K562 (cell line): ENCODE data around the gene BCO2. TPM values are rescaled to one million over a fixed set of nuclear protein-coding genes. Genes with fewer than 3 reads are reported as not detected.

Experiments used
- KDM4B ChIP-seq, 2 experiments: fragments of 450-650 bp in 1 of 2; sonication (generic) in 1 of 2; IDR thresholded peaks; 2 replicates each; pipeline ENCODE4 v1.6.1; 2016 to 2017; ENCODE audit warnings: borderline replicate concordance in 2 of 2, antibody characterized with exemption in 1 of 2, low read depth in 1 of 2, mild to moderate bottlenecking in 1 of 2
- MCM3 ChIP-seq: fragments of 450-650 bp; IDR thresholded peaks from 2 replicates; pipeline ENCODE4 v1.6.1; 2016
- MYNN ChIP-seq, 2 experiments: sonication (generic); formaldehyde crosslinking in 1 of 2; IDR thresholded peaks; 2 replicates each; pipeline versions ENCODE4 v1.5.0 to v1.6.1; 2016 to 2020; ENCODE audit warnings: antibody characterized with exemption in 1 of 2, missing genetic modification reagents in 1 of 2
- NFE2L1 ChIP-seq: fragments of 450-650 bp; IDR thresholded peaks from 2 replicates; pipeline ENCODE4 v1.6.1; 2016; ENCODE audit warnings: missing genetic modification characterization, low read depth, mild to moderate bottlenecking, missing compliant biosample characterization, moderate library complexity, borderline replicate concordance
- NFYB ChIP-seq: IDR thresholded peaks from 2 replicates; pipeline ENCODE4 v1.6.1; 2011; ENCODE audit warnings: mild to moderate bottlenecking, moderate library complexity; ENCODE audit not compliant: insufficient read length; ENCODE audit errors: extremely low read depth
- TAF7 ChIP-seq: fragments of 450-650 bp; IDR thresholded peaks from 2 replicates; pipeline ENCODE4 v1.6.1; 2016; ENCODE audit warnings: missing genetic modification characterization, missing compliant biosample characterization
- TOE1 ChIP-seq, 2 experiments: fragments of 450-650 bp in 1 of 2; sonication (generic) in 1 of 2; formaldehyde crosslinking in 1 of 2; IDR thresholded peaks; 2 replicates each; pipeline versions ENCODE4 v1.7.1 to v1.8.0; 2016 to 2022; ENCODE audit warnings: borderline replicate concordance in 2 of 2, mild to moderate bottlenecking in 2 of 2, antibody characterized with exemption in 1 of 2, inconsistent platforms in 1 of 2, low read depth in 1 of 2, missing genetic modification reagents in 1 of 2, moderate library complexity in 1 of 2
- XRCC5 ChIP-seq: fragments of 200-400 bp; formaldehyde crosslinking; IDR thresholded peaks from 2 replicates; pipeline ENCODE4 v1.6.1; 2017; ENCODE audit warnings: low read depth, mild to moderate bottlenecking, low read length
- ZNF507 ChIP-seq: conservative IDR thresholded peaks from 2 replicates; pipeline ENCODE4 v1.6.1; 2017; ENCODE audit warnings: missing genetic modification characterization, missing compliant biosample characterization
- polyA plus RNA-seq, 8 experiments: library from polyadenylated mRNA; depleted of rRNA in 4 of 8; stranded (reverse) in 5 of 8; unstranded in 3 of 8; fragments of >200 nt; fragmentation: Nextera tagmentation in 2 of 8; fragmentation: Illumina TruSeq in 1 of 8; extraction: Ambion mirVana in 2 of 8; extraction: Trizol in 1 of 8; gene quantifications; 2 replicates each; pipeline versions ENCODE4 v1.2.1 to v1.2.3, GENCODE V29; 2011 to 2014; ENCODE audit warnings: inconsistent platforms in 1 of 8, missing spikeins in 1 of 8
- total RNA-seq, 7 experiments: library from RNA; depleted of rRNA in 6 of 7; stranded (reverse); fragments of >200 nt in 6 of 7; fragmentation: Illumina TruSeq in 2 of 7; extraction: Trizol in 2 of 7; gene quantifications; 2 replicates each; pipeline versions ENCODE4 v1.2.1 to v1.2.3, GENCODE V29; 2011 to 2021; ENCODE audit warnings: low replicate concordance in 1 of 7
- TF ChIP-seq, protein P1 (sequence below): fragments of 250-450 bp; sonication (Bioruptor Pico); IDR thresholded peaks from 2 replicates; pipeline ENCODE4 v1.4.0; 2020; ENCODE audit warnings: mild to moderate bottlenecking
- TF ChIP-seq, protein P2 (sequence below): fragments of 450-650 bp; IDR thresholded peaks from 2 replicates; pipeline ENCODE4 v1.6.1; 2017; ENCODE audit warnings: antibody characterized with exemption, mild to moderate bottlenecking
- TF ChIP-seq, protein P3 (sequence below): fragments of 250-450 bp; sonication (Bioruptor Pico); IDR thresholded peaks from 2 replicates; pipeline ENCODE4 v1.5.0; 2020; ENCODE audit warnings: mild to moderate bottlenecking, borderline replicate concordance
- TF ChIP-seq, protein P4 (sequence below): fragments of 250-450 bp; sonication (Bioruptor Pico); IDR thresholded peaks from 2 replicates; pipeline ENCODE4 v1.5.0; 2021; ENCODE audit warnings: mild to moderate bottlenecking, moderate library complexity

Gene BCO2
- total and polyA plus RNA-seq, 9 of the 15 experiments (the other 6 are each of a cell fraction or from before 2014, with no cell fraction given) = 0.21 to 1.0 (median 0.47) TPM; not detected in 1

DNA sequence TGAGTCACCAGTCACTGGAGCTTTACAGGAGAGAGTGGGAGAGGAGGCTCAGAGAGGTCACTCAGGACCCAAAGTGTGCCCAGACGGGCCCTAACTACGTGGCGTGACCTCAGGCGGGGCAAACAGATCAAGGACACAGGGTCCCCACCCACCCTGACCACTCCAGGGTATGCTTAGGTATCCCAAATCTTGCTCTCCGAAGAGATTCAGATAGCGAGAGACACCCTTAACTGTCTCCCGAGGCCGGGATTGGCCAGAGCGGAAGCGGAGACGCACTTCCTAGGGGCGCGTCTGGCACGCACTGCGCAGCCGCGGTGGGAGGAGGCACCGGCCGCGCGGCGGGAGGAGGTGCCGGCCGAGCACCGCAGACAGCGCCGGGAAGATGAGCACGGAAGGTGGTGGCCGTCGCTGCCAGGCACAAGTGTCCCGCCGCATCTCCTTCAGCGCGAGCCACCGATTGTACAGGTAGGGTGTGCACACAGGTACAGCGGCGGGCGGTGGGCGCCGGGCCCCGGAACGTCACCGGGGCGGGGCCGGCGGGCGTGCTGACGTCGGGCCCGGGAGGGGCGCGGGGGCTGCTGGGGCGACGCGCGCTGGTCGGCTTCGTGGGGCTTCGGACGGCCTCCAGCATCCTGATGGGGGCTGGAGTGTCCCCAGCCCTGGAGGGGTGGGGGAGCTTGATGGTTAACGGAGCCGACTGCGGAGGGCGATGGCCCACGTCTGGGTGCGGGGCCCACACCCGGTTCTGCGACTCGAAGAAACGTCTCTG, 50.9 kb downstream of the BCO2 start, which contains the start of gene PTS (continued):
- TF ChIP-seq, protein P1, sequence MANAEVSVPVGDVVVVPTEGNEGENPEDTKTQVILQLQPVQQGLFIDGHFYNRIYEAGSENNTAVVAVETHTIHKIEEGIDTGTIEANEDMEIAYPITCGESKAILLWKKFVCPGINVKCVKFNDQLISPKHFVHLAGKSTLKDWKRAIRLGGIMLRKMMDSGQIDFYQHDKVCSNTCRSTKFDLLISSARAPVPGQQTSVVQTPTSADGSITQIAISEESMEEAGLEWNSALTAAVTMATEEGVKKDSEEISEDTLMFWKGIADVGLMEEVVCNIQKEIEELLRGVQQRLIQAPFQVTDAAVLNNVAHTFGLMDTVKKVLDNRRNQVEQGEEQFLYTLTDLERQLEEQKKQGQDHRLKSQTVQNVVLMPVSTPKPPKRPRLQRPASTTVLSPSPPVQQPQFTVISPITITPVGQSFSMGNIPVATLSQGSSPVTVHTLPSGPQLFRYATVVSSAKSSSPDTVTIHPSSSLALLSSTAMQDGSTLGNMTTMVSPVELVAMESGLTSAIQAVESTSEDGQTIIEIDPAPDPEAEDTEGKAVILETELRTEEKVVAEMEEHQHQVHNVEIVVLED (CRISPR knock-in tag) = peak; percentile 92
- TF ChIP-seq, protein P2, sequence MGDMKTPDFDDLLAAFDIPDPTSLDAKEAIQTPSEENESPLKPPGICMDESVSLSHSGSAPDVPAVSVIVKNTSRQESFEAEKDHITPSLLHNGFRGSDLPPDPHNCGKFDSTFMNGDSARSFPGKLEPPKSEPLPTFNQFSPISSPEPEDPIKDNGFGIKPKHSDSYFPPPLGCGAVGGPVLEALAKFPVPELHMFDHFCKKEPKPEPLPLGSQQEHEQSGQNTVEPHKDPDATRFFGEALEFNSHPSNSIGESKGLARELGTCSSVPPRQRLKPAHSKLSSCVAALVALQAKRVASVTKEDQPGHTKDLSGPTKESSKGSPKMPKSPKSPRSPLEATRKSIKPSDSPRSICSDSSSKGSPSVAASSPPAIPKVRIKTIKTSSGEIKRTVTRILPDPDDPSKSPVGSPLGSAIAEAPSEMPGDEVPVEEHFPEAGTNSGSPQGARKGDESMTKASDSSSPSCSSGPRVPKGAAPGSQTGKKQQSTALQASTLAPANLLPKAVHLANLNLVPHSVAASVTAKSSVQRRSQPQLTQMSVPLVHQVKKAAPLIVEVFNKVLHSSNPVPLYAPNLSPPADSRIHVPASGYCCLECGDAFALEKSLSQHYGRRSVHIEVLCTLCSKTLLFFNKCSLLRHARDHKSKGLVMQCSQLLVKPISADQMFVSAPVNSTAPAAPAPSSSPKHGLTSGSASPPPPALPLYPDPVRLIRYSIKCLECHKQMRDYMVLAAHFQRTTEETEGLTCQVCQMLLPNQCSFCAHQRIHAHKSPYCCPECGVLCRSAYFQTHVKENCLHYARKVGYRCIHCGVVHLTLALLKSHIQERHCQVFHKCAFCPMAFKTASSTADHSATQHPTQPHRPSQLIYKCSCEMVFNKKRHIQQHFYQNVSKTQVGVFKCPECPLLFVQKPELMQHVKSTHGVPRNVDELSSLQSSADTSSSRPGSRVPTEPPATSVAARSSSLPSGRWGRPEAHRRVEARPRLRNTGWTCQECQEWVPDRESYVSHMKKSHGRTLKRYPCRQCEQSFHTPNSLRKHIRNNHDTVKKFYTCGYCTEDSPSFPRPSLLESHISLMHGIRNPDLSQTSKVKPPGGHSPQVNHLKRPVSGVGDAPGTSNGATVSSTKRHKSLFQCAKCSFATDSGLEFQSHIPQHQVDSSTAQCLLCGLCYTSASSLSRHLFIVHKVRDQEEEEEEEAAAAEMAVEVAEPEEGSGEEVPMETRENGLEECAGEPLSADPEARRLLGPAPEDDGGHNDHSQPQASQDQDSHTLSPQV = no peak
- TF ChIP-seq NFYB (no peak), KDM4B (IDR thresholded peaks at IDR 0.05; ENCODE audit: borderline replicate concordance in 2 of 2, low read depth in 1 of 2) (no peak; a peak in 2 of 4 replicates), TAF7 (tag) (0 out of 2 replicates have a peak, but pooled peaks have one; percentile 30), MCM3 (no peak), NFE2L1 (tag) (no peak), TOE1 (IDR thresholded peaks at IDR 0.05; ENCODE audit: borderline replicate concordance) (0 out of 2 replicates have a peak, but pooled peaks have one; percentile 47), TOE1 (CRISPR knock-in tag; IDR thresholded peaks at IDR 0.05; ENCODE audit: borderline replicate concordance, low read depth) (no peak), ZNF507 (tag) (no peak), XRCC5 (no peak), MYNN (IDR thresholded peaks at IDR 0.05) (no peak), MYNN (CRISPR knock-in tag; IDR thresholded peaks at IDR 0.05) (no peak)
- TF ChIP-seq, protein P3, sequence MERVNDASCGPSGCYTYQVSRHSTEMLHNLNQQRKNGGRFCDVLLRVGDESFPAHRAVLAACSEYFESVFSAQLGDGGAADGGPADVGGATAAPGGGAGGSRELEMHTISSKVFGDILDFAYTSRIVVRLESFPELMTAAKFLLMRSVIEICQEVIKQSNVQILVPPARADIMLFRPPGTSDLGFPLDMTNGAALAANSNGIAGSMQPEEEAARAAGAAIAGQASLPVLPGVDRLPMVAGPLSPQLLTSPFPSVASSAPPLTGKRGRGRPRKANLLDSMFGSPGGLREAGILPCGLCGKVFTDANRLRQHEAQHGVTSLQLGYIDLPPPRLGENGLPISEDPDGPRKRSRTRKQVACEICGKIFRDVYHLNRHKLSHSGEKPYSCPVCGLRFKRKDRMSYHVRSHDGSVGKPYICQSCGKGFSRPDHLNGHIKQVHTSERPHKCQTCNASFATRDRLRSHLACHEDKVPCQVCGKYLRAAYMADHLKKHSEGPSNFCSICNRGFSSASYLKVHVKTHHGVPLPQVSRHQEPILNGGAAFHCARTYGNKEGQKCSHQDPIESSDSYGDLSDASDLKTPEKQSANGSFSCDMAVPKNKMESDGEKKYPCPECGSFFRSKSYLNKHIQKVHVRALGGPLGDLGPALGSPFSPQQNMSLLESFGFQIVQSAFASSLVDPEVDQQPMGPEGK (CRISPR knock-in tag) = no peak
- TF ChIP-seq, protein P4, sequence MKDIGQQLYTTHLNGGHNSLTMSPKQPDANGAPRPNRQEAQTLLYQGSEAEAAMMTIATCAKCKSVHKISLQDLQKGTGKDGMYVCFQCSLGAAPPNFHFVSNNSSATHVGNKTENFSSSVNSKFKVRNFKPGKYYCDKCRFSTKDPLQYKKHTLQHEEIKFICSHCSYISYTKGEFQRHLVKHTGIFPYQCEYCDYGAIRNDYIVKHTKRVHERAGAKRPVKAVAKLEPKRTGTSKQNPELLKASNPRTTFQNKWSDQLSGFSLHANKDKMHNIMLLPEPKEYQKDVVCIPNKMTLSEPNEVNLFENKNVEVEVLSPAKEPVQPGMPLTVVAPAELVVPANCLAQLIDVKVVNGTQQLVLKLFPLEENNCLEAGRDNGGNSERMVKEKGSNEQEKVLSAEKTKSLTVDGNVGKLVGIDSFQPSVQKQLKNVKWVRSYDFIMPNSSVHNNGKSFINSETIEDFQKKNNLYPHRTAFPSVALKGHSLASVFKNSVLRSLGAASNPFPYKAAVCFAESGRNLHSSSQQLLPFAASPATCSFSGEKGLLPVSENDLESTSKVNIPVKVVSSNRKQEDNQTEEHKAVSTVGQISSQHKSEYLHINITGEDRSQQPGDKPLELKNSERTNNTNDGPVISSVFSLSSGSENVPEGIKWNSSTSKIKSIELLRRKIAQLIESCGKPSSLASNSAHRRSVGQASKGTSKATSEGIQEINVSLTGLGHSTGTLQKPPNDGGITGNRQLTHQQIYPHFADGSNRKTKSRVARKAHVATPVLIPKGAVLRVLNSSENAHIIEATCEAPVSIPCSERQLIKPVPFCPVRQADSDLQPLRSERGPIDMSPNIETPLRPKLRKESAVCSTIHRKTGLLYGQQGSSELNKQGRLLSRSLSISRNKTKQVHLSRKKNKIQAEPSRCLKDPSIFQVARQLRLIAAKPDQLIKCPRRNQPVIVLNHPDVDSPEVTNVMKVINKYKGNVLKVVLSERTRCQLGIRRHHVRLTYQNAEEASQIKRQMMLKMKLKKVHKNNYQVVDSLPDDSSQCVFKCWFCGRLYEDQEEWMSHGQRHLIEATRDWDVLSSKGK = no peak
